GM19240 (cell line): ENCODE measurements around the gene PLAC8L1.
A peak's percentile ranks its signal among the peaks of the same experiment; 100 is the strongest.

Experiments used
- DNase-seq: peaks from one replicate; pipeline ENCODE4 v3.0.0; 2011; ENCODE audit warnings: low spot score; ENCODE audit not compliant: insufficient read length

The PLAC8L1 gene

DNA sequence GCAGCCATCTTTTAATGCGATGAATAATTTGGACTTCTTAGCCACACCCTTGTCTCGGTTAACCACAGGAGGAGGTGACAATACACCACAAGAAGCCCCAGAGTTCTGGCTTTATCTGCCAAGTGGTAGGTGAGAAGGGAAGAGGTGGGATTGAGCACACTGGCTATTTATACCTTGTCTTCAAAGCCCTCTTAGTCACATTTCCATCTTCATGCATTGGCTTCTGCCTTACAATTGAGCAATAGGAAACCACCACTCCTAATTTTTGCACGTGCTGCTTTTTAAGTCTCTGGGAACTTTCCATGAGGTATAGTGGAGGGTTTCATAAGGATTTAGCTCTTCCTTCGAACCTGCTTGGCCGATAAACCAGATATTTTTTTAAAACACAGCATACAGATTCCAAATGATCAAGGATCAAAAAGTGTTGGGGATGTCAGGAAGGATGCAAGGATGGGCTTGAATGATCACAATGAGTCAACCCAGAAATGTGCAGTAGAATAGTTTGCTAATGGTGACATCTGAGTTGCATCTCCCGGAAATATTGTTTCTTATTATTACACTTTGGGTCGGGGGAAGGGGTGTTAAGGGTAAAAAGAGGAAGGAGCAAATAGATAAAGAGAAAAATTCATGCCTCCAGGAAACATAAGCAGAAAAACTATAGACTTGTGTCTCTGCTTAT, 25.5 kb downstream of the PLAC8L1 start:
- DNase-seq = no peak

DNA sequence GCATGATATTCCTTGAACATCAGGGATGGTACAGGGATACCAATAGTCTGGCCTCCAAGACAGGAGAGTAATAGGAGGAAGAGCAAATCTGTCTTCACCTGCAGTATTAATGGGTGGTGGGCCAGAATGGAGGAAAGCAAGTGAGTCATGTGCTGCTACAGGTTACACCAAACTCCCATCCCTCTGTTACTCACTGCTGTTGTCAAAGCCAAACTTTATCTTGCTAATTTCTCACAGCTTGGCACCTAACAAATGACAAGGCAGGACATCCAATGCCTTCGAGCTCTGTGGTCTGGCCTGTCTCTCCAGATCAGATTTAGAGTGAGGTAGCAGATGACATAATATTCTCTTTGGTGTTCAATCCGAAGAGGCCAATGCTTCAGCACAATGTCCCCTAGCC, 26.8 kb downstream of the PLAC8L1 start:
- no peak for DNase-seq

DNA sequence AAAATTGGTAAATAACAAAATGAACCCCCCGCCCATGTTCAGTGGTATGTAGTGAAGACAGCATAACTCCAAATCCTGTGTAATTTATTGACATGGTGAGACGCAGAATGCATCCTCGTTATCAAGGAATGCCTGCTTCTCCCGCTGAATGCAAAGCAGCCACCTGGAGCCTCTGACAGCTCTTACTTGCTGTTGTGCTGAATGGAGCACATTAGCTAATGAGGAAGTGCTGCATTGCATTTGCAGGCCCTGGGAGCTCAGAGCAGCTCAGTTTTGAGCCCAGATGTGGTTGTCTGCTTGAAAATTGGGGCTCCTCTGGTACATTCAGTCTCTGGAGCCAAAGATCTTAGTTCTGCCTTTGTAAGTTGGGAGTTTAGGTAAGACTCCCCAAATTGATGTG, 28.9 kb downstream of the PLAC8L1 start:
- DNase-seq = no peak

DNA sequence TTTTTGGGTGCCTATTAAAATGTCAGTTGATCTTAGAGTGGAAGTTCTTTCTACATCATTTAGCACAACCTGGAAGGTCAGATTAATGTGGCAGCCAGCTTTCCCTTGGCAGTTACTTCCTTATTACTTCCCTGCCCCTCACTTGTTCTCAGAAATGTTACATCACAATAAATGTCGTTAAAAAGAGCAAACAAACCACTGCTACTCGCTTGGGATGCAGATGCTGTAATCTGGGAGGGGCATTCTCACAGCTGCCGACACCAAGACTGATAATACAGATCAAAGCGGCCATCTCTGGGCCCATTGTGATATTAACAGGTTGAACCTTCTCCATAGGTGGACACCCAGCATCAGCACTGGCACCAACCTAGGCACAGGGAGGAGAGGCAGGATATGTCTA, 29.3 kb downstream of the PLAC8L1 start:
- no peak for DNase-seq

DNA sequence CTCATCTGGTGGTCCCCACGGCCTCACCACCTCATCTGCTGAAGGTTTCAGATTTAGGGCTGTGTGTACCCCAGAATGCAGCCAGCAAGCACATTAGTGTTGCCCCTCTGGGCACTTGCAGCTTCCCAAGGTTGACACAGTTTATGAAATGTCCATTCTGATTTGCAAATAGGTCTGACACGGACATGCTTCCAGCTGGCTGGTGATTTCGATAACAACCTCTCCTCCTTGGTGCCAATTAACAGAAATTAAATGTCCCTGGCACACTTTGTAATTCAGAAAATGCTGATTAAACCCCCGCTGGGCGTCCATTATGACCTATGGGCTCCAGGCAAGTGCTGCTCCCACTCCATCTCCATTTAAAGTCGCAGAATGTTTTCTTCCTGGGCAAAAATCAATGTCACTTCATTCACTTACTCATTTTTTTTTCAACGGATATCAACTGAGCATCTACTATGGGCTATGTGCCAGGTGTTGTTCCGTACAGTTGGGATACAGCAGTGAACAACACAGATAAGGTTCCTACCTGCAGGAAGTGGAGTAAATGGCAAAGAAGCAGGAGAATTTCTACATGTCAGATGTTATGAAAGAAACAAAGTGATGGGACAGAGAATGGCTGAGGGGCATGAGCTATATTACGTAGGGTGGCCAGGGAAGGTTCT, 32.0 kb downstream of the PLAC8L1 start:
- DNase-seq = no peak

DNA sequence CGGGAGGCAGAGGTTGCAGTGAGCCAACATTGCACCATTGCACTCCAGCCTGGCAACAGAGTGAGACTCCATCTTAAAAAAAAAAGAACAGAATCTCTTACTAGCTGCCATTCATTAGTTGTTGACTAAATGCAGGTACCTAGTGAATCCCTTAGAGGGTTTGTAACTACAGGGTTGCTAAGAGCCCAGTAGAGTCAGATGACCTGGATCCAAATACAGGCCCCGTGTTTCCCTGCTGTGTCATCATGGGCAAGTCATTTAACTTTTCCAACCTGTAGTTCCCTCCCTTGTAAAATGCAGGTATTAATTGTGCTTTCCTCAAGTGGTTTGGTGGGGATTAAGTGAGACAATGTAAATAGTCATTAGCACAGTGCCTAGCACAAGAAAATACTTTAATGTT, 32.8 kb downstream of the PLAC8L1 start:
- no peak for DNase-seq

DNA sequence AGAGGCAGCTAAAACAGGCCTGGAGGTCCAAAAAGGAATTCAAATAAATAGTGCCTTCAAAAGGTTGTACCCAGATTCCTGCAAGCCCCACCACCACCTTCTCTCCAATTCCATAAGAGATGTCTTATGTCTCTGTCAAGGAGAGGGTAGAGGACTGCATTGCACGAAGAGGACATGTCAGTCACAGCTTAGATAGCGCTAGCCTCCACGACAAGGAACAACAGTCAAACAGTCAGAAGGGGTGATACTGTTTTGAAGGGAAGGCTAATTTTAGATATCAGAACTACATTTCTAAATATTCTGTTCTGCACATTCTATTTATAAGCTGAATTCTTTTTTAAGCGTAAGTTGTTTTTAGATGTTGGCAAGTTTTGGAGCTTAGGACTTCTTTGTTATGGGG, 34.2 kb downstream of the PLAC8L1 start:
- DNase-seq = no peak

DNA sequence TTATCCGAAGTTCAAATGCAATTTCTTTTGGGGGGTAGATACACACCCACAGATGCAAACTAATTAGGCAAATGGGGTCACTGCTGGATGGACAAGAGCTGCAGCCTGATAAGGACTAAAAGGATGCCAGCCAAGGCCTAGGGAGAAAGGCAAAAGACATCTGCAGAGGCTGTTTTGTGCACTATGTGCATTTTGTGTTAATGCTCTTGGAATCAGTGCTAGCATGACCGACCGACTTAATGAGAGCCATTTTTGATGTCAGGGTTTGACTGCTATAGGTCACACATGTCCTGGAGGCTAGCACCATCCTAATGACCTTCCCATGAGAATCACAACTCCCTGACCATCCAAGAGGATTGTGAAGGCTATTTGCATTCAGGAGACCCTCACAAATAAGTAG, 34.6 kb downstream of the PLAC8L1 start:
- no peak for DNase-seq

DNA sequence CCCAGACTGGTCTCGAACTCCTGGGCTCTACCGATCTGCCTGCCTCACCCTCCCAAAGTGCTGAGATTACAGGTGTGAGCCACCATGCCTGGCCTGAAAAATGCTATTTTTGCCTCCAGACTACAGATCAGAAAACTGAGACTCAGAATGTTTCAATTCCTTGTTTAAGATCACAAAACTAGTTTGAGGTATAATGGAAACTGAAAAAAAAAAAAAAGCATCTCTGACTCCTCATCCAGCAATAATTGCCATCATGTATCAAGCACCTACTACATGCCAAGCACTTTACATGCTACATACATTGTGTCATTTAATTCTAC, 35.6 kb downstream of the PLAC8L1 start:
- no peak for DNase-seq

DNA sequence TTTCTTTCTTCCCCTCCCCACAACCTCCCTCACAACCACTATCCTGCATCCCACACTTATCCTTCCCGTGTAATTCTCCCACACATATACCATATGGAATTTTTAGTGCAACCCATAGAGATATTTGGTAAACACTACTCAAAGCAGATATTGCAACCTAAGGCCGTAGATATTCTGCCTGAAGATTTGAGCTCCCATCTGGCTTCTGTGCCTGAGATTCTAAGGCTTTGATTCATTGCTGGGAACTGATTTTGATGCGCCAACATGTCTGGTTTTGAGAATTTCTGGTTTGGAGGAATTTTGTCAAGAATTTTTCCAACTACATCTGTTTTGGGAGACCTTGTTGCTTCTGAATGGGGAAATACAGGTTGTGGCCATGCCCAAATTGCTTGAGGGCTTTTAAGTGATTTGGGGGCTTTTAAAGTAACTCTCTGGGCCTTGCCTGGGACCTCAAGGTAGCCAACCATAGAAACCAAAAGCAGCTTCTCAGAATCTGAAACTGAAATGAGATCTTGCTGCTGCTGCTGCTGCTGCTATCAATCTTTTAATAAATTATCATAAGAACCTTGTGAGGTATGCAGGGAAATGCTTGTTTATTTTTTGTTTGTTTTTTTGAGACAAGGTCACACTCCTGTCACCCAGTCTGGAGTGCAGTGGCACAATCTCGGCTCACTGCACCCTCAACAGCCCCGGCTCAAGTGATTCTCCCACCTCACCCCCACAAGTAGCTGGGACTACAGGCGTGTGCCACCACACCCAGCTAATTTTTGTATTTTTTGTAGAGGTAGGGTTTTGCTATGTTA, 36.2 kb downstream of the PLAC8L1 start:
- DNase-seq = no peak

DNA sequence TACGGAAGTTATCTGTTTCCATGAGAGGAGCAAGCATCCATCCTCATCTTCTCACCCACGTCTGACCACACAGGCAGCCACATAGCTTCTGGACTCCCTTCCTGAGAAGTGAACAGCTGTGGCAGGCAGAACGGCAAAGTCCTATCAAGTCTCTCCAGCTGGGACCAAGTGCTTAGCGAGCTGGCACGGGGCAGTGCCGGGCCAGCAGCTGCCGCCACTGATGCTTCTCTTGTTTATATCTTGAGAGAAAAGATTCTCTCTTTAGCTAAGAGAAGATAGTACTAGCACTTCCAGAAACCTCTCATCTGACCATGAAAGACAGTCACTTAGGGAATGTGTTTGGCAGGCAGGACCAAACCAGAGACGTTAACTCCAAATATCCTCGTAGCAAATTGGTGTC, 37.2 kb downstream of the PLAC8L1 start:
- no peak for DNase-seq

DNA sequence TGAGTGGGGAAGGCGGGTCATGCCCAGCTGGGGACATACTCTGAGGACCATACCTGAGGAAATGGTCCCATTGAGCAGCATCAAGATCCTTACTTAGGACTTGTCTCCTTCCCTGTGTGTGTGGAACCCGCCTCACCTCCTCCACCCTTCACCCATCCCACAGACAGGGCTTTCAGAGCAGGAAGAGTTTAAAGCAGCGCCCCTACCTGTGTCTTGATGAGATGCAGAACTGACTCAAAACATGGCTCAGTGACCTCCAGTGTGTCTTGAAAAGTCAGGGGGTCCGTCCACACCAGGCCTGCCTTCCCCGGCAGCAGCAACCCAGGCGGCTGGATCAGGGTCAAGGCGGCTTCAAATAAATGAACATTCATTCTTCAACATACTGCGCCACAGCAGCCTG, 38.4 kb downstream of the PLAC8L1 start:
- no peak for DNase-seq

DNA sequence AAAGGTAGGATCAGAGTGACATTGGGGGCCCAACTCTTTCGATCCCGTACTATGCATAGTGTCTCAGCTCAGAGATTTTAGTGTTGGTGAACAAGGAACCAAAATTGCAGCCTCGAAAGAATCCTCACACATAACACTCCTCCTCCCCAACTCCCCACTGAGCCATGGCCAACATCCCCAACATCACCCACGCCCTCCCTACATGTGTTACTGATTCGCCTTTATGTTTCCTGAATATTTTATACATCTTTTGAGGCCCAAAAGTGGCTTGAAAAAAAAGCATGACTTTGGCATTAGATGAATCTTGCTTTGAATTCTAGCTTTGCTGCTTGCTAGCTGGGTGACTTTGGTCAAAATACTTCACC, 45.2 kb downstream of the PLAC8L1 start:
- no peak for DNase-seq

DNA sequence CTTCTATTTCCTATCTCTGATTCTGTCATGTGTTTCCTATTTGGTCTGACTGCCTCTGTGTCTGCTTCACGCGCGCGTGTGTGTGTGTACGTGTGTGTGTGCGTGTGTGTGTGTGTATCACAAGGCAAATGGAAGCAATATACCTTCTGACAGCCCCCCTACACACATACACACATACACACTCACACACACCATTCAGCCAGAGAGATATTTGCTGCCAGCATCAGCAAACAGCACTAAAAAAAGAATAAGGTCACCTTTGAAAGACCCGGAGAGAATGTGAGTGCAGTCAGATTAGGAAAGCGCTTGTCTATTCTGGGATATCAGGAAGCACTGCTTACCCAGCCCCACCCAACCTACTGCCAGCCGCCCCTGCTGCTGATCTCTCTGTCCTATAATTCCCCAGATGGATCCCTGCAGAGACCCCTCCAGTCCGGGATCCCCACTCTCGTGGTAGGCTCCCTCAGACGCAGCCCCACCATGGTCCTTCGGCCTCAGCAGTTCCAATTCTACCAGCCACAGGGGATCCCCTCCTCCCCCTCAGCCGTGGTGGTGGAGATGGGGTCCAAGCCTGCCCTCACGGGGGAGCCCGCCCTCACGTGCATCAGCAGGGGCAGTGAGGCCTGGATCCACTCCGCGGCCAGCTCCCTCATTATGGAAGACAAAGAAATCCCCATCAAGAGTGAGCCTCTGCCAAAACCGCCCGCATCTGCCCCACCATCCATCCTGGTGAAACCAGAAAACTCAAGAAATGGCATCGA, 45.7 kb downstream of the PLAC8L1 start:
- DNase-seq = no peak

DNA sequence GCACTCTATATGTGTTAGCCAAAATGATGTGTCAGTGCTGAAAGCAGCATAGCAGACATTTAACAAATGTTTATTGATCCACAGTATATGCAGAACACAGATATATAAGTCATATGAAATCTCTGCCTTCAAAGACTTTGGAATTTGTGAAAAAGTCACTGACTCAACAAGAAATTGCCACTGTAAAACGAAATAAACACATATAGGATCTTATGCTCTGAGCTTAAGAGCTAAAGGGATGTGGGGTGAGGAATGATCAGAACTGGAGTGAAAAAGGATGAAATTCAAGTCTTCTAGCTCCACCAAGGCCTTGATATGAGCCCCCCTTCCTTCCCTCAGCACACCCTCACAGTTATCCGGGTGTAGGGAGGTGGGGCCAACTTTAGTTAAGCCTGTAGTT, 49.9 kb downstream of the PLAC8L1 start:
- no peak for DNase-seq

DNA sequence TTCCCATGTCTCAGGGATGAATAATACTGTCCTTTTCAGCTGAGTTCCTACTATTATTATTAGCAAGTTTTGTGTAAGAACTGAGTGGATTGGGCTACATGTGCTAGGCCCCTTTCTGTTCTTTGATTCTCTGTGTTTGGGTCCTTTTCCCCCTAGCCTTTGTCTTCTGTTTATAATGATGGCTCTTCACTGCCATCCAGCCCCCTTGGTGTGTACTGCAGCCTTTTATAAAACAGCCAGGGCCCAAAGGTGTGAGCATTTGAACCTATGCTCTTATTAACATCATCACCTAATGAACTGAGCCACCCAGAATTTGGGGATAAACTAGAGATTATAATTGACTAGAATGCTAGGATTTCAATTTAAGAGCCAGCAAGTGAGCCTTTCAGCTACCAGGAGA, 52.6 kb downstream of the PLAC8L1 start:
- no peak for DNase-seq

DNA sequence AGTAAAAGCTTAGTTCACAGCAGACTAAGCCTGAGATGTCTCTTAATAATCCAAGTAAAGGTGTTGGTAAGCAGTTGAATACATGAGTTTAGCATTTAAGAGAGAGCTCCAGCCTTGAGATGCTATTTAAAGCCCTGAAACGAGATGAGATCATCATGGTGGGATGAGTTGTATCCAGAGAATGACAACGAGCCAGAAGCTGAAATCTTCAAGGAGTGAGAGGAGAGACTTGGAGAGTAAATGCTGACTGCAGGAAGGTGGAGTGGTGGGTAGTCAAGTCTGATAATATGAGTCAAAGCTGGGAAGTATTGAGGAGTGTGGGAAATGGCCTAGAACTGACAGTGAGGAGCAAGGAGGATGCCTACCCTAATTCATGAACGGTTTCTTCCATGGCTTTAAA, 53.7 kb downstream of the PLAC8L1 start:
- no peak for DNase-seq

DNA sequence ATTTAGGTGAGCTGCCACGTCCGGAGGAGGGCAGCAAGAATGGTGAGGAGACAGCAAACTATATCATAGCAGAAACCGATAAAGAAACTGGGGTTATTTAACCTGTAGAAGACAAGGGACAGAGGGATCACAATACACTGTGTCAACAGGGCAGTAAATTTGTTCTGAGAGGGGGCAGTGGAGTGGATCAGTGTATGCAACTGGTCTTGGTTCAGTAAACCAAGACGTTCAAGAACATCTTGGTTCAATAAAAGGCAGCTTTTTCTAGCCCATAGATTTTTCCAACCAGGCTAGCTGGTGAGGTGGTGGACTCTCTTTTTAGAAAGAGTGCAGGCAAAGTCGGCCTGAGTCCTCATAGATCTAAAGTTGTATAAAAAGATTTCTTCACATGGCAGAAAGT, 55.3 kb downstream of the PLAC8L1 start:
- DNase-seq = no peak

DNA sequence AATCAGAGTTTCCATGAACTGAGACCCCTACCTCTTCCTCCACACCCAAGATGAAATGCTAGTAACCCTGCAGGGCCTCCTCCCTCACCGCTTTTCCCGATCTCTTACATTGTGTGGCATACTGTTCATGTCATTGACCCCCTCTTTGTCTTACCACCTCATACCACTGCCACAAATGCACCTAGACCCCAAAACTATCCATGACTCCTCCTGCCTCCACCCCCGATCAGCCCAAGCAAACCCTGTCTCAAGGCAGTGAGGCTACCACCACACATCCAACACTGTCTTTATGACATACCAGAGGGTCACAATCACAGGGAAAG, 55.7 kb downstream of the PLAC8L1 start:
- DNase-seq = no peak

DNA sequence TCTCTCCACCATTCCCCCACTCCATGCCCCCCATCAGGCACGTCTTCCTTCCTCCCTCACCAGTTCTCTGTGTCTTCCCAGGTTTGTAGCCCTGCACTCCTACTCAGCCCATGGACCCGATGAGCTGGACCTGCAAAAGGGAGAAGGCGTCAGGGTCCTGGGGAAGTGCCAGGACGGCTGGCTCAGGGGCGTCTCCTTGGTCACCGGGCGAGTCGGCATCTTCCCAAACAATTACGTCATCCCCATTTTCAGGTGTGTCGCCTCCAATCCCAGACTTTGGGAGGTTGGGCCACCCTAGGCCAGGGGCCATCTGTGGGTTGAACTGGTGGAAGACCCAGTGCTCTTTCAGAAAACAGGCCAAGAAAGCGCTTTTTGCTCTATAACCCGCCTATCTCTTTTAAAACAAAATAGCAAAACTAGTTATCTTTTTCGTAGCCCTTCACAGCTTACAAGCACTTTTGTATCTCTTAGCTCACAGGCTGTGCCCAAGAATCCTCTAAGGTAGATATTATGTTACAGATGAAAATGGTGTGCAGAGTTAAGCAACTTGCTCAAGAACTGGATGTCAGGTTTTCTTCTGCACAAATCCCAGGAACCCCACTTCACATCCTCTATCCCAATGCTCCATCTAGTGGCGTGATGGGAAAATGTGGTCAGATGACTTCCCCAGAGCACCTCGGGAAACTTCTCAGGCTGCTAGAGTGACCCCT, 56.2 kb downstream of the PLAC8L1 start:
- peak; percentile 25 for DNase-seq

DNA sequence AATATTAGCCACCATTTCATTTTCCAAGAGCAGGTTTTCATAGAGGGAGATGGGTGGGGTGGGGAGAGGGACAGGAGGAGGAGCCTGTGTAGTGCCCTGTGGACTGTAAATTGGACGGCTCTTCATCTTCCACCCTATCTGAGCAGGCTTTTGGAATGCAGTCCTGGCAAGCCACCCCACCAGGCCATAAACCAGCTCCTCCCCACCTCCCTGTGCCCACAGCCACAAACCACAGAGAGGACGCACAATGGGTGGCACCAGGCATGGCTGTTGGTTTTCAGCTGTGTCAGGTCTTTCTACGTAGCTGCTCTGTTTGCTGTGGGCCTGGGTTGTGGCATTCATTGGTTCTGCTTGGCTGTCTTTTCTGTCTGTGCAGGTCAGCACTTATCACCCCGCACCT, 58.0 kb downstream of the PLAC8L1 start:
- DNase-seq = no peak

DNA sequence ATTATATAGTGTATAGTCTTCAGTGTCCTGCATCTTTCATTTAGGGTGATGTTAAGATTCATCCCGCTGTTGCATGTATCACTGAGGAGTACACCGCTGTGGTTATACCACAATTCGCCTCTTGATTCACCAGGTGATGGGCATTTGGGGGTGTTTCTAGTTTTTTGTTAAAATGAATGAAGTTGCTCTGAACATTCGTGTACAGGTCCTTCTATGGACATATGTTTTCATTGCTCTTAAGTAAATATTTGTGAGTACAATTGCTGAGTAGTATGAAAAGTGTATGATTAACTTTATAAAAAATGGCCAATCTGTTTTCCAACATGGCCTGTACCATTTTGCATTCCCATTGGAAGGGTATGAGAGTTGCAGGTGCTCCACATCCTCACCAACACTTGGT, 61.7 kb downstream of the PLAC8L1 start:
- DNase-seq = no peak
